HL-60/S4 treated with phorbol 12-myristate 13-acetate at 8.2 ng/mL for 4 days and 3 days (cell line): Measurements from ENCODE around the gene DARS1.
"Not testable (repeated sequence)": the region's sequence is repeated elsewhere in the genome, so short reads cannot be mapped to it uniquely, and the experiment has no call there.

Experiments used
- in situ Hi-C: fragments of 300-500 bp; cut with MboI; formaldehyde crosslinking; loops from 2 replicates; pipeline ENCODE4 v1.15.0; 2022; ENCODE audit warnings: low sequenced_read_pairs

Gene DARS1

DNA sequence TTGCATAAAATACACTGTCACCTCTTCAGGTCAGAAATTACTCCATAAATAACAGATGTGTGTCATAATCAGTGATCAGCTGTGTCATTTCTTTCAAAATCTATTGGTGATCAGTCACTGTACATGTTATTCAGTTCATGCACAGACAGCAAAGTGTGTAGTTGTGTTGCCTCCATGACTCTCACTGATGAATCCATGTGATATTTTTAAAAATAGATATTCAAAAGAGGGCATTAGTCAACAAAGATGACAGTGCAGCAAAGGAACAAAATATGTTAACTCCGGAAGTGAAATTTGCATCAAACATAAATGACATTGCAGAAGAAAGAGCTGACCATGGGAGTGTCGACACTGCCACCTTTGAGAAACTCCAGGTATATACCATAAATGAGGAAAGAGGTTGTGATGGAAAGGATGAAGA is 92.0 kb downstream of the DARS1 start:
- in situ Hi-C loops, result no loop called here

GRCh38 chr2:135890835-135891234 is 94.6 kb downstream of the DARS1 start:
- in situ Hi-C loops, result no loop called here

GRCh38 chr2:135890149-135890548 is 95.3 kb downstream of the DARS1 start:
- in situ Hi-C loops, result no loop called here

DNA sequence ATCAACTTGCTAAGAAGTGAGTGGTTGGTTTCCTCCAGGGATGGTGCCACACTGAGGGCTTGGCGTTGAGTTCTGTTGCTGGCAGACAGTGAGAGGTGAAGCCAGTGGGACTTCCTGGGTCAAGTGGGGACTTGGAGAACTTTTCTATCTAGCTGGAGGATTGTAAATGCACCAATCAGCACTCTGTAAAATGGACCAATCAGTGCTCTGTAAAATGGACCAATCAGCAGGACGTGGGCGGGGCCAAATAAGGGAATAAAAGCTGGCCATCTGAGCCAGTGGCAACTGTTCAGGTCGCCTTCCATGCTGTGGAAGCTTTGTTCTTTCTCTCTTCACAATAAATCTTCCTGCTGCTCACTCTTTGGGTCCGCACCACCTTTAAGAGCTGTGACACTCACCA is 96.8 kb downstream of the DARS1 start:
- in situ Hi-C loops, result not testable (repeated sequence)

GRCh38 chr2:135885709-135886108 is 99.7 kb downstream of the DARS1 start:
- in situ Hi-C loops, result no loop called here

DNA sequence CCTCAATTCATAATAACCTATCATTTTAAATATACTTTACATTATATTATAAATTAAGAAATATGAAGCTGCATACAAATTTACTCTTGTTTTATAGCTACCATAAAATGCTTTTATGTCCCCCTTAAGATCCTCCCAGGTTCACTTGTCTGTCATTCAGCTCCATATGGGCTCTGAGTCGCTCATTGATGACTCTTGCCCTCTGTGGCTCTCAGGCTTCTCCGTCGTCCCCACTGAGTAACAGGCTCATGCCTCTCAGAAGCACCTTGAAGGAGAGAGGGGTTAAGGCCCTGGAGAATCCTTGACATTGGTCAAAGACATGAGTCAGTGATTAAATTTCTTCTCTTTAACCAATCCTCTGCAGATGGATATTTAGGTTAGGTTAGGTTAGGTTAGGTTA is 103.0 kb downstream of the DARS1 start:
- in situ Hi-C loops, result no loop called here

- in situ Hi-C loops, result not testable (repeated sequence)
These were observed 108.7 kb downstream of the DARS1 start for GRCh38 chr2:135876770-135877169.

DNA sequence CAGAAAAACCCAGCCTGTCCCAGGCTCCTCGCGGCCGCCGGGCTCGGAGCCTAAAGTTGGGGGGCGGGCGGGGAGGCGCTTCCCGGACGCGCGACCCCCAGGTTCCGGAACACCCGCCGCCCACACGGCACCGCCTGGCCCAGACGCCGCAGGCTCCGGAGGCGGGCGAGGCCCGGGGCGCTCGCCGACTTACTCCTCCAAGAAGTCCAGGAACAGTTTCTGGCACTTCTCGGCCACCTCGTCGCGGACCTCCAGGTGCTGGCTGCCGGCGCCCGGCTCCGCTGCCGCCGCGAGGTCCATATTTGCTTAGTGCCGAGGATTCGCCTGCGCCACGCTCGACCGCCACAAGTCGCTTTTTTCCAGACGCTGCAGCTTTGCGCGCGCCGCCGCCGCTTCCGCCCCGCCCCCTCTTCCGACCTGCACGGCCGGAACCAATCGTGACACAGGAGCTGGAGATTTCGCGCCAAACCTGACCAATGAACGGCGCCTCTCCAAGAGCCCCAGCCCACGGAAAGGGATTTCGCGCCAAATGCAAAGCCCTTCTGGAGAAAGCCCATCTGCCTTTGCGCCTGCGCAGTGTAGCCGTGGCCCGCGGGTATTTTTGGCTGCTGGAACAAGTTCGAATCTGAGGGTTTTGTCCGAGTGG is 109.2 kb downstream of the DARS1 start, which contains the start of gene MCM6:
Gene MCM6 (minus strand): TSS at position 378 of the 646 bp plus-strand sequence. CDS start 78 bp downstream, at position 300.
- in situ Hi-C loops, result no loop called here

GRCh38 chr2:135875491-135876065 is 109.8 kb downstream of the DARS1 start:
- in situ Hi-C loops, result no loop called here

DNA sequence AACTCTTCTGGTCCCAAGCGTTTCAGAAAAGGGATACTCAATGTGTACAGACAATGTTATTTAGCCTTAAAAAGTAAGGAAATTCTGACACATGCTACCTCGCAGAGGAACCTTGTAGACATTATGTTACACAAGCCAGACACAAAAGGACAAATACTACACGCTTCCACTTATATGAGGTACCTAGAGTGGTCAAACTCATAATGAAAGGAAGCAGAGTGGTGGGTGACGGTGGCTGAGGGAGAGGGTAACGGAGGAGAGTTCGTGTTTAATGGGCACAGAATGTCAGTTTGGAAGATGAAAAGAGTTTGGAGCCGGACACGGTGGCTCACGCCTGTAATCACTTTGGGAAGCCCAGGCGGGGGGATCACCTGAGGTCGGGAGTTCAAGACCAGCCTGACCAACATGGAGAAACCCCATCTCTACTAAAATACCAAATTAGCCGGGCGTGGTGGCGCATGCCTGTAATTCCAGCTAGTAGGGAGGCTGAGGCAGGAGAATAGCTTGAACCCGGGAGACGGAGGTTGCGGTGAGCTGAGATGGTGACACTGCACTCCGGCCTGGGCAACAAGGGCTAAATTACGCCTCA is 110.6 kb downstream of the DARS1 start:
- in situ Hi-C loops, result no loop called here

GRCh38 chr2:135870571-135870970 is 114.9 kb downstream of the DARS1 start:
- in situ Hi-C loops, result no loop called here

GRCh38 chr2:135863233-135863632 is 122.2 kb downstream of the DARS1 start:
- in situ Hi-C loops, result no loop called here

- in situ Hi-C loops, result no loop called here
These were observed 122.7 kb downstream of the DARS1 start for GRCh38 chr2:135862718-135863117.
